Measurements from ENCODE around the gene ARF6.

DNA sequence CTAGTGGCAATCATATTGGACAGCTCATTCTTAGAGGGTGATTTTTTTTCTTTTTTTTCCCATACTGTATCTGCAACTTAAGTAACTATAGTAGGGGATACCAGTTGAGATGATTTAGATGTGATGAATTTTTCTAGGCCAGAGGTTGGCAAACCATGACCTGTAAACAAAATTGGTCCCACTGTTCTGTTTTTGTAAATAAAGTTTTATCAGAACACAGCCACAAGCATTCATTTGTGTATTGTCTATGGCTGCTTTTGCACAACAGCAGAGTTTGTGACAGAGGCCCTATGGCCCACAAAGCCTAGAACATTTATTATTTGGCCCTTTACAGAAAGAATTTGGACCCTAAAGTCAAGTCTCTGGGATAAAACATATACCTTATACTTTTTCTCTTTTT is 11.4 kb downstream of the ARF6 start:
- TF ChIP-seq POLR2A (IDR thresholded peaks at IDR 0.05; ENCODE audit: low read length) (no peak), GATA1 (IDR thresholded peaks at IDR 0.05; ENCODE audit: low read depth, low read length) (no peak)

Measured in erythroblast (primary cell).